Measurements from ENCODE around the gene ATP6V1F.

ATP6V1F gene

DNA sequence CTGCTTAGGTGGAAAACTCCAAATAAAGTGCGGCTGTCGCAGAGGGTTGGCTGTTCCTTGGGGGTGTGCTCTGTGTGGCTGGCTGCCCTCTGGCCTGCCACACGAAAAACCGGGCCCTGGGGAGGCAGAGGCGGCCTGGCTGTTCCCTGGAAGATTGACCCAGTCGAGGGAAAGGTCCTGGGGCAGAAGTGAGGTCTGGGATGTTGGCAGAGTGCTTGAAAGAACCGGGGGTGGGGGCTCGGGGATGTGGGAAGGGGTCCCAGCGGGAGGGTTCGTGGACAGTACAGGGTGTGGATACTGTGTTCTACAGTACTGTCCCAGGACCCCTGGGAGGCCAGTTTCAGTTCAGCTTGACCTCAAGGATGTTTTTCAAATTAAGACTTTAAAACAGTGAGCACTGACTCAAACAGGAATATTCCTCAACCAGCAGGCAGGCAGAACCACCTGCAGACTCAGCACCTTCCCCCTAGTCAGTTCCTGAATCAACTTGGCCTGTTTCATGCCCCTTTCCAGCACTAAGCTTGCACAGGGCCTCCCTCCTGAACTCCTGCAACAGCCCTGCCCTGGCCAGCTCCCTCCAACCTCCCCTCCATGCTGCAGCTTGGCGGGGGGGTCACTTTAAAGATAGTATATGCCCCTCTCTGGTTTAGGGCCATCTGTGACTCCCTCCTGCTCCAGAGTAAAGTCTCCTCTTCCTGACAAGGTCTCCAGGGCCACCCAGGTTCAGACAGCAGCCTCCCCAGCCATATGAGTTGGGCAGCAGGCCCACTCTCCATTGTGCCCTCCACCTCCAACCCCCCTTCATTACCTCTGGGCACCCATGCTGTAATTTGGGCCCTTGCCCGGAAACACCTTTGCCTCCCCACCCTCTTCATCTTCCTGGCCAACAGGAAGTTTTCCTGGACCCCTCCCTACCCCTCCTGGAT, 3.2 kb upstream of the ATP6V1F start:
- peaks cover 0 to 9% (median 4%) of the 10 kb centered on the region in 5 donors for H3K36me3 ChIP-seq (ENCODE audit: control insufficient read depth in 5 of 5, insufficient read depth in 5 of 5, low read length in 5 of 5)
- no peaks in the 10 kb centered on the region for H3K27me3 ChIP-seq (ENCODE audit: control insufficient read depth in 5 of 5, insufficient read depth in 4 of 5, low read length in 5 of 5)
- H3K9me3 ChIP-seq (ENCODE audit: control insufficient read depth in 5 of 5, low read length in 5 of 5) = no peaks in the 10 kb centered on the region
- H3K4me3 ChIP-seq (ENCODE audit: low read depth in 1 of 5, low read length in 5 of 5) = no peak overlapping the region
- H3K9ac ChIP-seq (ENCODE audit: low read length in 5 of 5) = peak overlapping the region in 3 of 5 donors; percentile 23 to 51 (median 43)
- peak overlapping the region; percentile 67 for H3K27ac ChIP-seq (ENCODE audit: low read depth, low read length)
- peaks cover 13 to 51% (median 44%) of the 10 kb centered on the region in 5 donors for H3K4me1 ChIP-seq (ENCODE audit: control insufficient read depth in 5 of 5, insufficient read depth in 5 of 5, low read length in 5 of 5)

DNA sequence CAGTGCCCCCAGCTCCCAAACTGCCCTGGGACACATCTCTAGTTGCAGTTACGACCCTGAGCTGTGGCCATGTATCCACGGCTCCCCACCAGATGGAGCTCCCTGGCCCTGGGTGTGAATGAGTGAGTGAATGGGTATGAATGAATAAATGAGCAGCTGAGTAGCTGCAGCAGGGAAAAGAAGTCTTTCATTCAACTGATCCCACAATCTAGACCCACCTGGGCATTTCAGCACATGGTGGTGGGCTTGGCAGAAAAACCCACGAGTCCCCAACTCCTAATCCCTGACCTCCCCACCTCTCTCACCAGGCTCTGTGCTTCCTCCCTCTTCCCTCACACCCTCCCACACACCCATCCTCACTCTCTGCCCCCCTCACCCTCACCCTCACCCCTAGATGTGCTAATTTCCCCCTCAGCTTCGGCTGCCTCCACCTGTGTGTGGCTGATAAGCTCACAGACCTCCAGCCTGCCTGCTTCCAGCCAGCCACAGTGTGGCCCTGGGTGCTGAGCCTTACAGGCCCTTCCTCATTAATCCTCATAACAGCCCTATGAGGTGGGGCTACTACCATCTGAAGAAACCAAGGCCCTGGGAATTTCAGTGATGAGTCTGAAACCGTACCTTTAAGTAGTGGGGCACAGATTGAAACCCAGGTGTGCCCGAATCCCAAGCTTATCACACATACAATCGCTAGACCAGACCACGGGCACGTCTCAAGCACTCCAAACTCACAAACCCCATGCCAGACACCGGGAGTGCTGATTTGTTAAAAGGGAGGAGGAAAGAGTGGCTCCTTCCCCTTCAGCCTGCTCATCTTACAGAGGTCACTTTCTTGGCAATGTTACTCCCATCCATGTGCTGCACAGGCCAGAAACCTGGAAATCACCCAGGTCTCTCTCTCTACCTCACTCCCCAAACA, 2.2 kb upstream of the ATP6V1F start:
- Histone ChIP-seq H3K4me1 (ENCODE audit: control insufficient read depth in 5 of 5, insufficient read depth in 5 of 5, low read length in 5 of 5) (peaks cover 13 to 51% (median 44%) of the 10 kb centered on the region in 5 donors), H3K27ac (ENCODE audit: low read depth, low read length) (peak overlapping the region; percentile 67), H3K9ac (ENCODE audit: low read length in 5 of 5) (peak overlapping the region in 2 of 5 donors; percentile 40 to 41)

DNA sequence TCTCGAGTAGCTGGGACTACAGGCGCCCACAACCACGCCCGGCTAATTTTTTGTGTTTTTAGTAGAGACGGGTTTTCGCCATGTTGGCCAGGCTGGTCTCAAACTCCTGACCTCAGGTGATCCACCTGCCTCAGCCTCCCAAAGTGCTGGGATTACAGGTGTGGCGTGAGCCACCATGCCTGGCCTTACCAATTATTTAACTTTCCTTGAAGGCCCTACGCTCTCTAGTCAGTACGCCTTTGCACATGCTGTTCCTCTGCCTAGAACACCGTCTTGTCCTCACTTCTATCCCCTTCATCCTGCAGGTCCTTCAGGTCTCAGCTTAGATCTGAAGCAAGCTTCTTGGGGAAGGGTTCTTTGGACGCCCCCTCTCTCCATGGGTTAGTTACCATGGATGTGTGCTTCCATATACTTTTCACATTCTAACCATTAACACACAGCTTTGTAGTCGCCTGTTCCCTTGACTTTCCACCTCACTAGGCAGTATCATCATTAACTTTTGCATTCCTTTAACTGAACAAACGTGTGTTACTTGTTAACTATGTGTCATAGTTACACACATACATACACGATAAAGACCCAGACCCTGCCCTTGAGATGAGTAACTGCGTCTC, 592 bp upstream of the ATP6V1F start:
- H3K4me3 ChIP-seq (ENCODE audit: low read depth in 1 of 5, low read length in 5 of 5) = peak overlapping the region; percentile 59 to 98 (median 96)
- no peak overlapping the region for H3K27ac ChIP-seq (ENCODE audit: low read depth, low read length)
- H3K27me3 ChIP-seq (ENCODE audit: control insufficient read depth in 5 of 5, insufficient read depth in 4 of 5, low read length in 5 of 5) = no peaks in the 10 kb centered on the region
- H3K4me1 ChIP-seq (ENCODE audit: control insufficient read depth in 5 of 5, insufficient read depth in 5 of 5, low read length in 5 of 5) = peaks cover 13 to 51% (median 44%) of the 10 kb centered on the region in 5 donors
- H3K36me3 ChIP-seq (ENCODE audit: control insufficient read depth in 5 of 5, insufficient read depth in 5 of 5, low read length in 5 of 5) = peaks cover 0 to 20% (median 16%) of the 10 kb centered on the region in 5 donors
- H3K9ac ChIP-seq (ENCODE audit: low read length in 5 of 5) = peak overlapping the region in 4 of 5 donors; percentile 24 to 95 (median 50)
- no peaks in the 10 kb centered on the region for H3K9me3 ChIP-seq (ENCODE audit: control insufficient read depth in 5 of 5, low read length in 5 of 5)

More for the DNA sequence above, 2.2 kb upstream of the ATP6V1F start:
- Histone ChIP-seq H3K27me3 (ENCODE audit: control insufficient read depth in 5 of 5, insufficient read depth in 4 of 5, low read length in 5 of 5) (no peaks in the 10 kb centered on the region), H3K36me3 (ENCODE audit: control insufficient read depth in 5 of 5, insufficient read depth in 5 of 5, low read length in 5 of 5) (peaks cover 0 to 9% (median 7%) of the 10 kb centered on the region in 5 donors), H3K9me3 (ENCODE audit: control insufficient read depth in 5 of 5, low read length in 5 of 5) (no peaks in the 10 kb centered on the region), H3K4me3 (ENCODE audit: low read depth in 1 of 5, low read length in 5 of 5) (no peak overlapping the region)

DNA sequence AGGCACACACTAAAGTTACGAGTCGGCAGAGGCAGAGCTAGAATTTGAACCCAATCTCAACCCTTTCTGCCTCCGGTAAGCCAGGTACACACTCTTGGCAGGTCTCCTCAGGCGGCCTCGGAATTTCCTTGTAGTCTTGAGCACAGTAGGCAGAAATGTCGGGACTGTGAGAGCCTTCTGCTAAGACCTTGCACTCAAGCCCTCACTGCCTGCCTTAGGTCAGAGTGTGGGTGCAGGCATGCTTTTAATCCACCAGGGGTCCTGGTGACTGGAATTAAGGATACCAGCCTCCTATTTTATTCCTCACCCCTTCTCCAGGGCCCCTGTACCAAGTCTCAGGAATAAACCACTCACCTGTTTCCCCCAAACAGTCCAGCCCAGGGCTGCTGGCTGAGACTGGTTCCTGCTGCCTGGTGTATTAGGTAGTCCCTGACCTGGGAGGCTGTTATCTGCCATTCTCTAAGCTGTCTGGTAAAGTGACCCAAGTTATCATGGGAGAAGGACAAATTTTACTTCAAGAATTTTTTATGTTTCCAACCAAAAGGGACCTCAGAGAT, 855 bp downstream of the ATP6V1F start:
- Histone ChIP-seq H3K36me3 (ENCODE audit: control insufficient read depth in 5 of 5, insufficient read depth in 5 of 5, low read length in 5 of 5) (peaks cover 0 to 20% (median 16%) of the 10 kb centered on the region in 5 donors), H3K9ac (ENCODE audit: low read length in 5 of 5) (peak overlapping the region; percentile 69 to 95 (median 92)), H3K4me3 (ENCODE audit: low read depth in 1 of 5, low read length in 5 of 5) (peak overlapping the region; percentile 89 to 98 (median 97)), H3K27ac (ENCODE audit: low read depth, low read length) (peak overlapping the region; percentile 78), H3K9me3 (ENCODE audit: control insufficient read depth in 5 of 5, low read length in 5 of 5) (no peaks in the 10 kb centered on the region), H3K4me1 (ENCODE audit: control insufficient read depth in 5 of 5, insufficient read depth in 5 of 5, low read length in 5 of 5) (peaks cover 13 to 51% (median 44%) of the 10 kb centered on the region in 5 donors), H3K27me3 (ENCODE audit: control insufficient read depth in 5 of 5, insufficient read depth in 4 of 5, low read length in 5 of 5) (no peaks in the 10 kb centered on the region)

DNA sequence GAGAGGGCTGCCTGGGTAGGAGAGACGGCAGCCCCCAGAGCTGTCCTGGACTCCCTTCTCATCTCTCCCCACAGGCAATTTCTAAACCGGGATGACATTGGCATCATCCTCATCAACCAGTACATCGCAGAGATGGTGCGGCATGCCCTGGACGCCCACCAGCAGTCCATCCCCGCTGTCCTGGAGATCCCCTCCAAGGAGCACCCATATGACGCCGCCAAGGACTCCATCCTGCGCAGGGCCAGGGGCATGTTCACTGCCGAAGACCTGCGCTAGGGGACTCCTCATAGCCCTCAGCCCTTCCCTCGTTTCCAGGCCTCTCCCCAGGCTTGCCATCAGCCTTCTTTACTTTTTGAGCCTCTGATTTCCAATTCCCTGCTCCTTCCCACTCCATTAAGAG, 2.6 kb downstream of the ATP6V1F start:
- Histone ChIP-seq H3K27me3 (ENCODE audit: control insufficient read depth in 5 of 5, insufficient read depth in 4 of 5, low read length in 5 of 5) (peaks cover 0 to 3% (median 0%) of the 10 kb centered on the region in 5 donors), H3K4me3 (ENCODE audit: low read depth in 1 of 5, low read length in 5 of 5) (no peak overlapping the region), H3K36me3 (ENCODE audit: control insufficient read depth in 5 of 5, insufficient read depth in 5 of 5, low read length in 5 of 5) (peaks cover 0 to 20% (median 16%) of the 10 kb centered on the region in 5 donors), H3K9me3 (ENCODE audit: control insufficient read depth in 5 of 5, low read length in 5 of 5) (no peaks in the 10 kb centered on the region), H3K4me1 (ENCODE audit: control insufficient read depth in 5 of 5, insufficient read depth in 5 of 5, low read length in 5 of 5) (peaks cover 4 to 51% (median 41%) of the 10 kb centered on the region in 5 donors), H3K27ac (ENCODE audit: low read depth, low read length) (no peak overlapping the region), H3K9ac (ENCODE audit: low read length in 5 of 5) (no peak overlapping the region)

DNA sequence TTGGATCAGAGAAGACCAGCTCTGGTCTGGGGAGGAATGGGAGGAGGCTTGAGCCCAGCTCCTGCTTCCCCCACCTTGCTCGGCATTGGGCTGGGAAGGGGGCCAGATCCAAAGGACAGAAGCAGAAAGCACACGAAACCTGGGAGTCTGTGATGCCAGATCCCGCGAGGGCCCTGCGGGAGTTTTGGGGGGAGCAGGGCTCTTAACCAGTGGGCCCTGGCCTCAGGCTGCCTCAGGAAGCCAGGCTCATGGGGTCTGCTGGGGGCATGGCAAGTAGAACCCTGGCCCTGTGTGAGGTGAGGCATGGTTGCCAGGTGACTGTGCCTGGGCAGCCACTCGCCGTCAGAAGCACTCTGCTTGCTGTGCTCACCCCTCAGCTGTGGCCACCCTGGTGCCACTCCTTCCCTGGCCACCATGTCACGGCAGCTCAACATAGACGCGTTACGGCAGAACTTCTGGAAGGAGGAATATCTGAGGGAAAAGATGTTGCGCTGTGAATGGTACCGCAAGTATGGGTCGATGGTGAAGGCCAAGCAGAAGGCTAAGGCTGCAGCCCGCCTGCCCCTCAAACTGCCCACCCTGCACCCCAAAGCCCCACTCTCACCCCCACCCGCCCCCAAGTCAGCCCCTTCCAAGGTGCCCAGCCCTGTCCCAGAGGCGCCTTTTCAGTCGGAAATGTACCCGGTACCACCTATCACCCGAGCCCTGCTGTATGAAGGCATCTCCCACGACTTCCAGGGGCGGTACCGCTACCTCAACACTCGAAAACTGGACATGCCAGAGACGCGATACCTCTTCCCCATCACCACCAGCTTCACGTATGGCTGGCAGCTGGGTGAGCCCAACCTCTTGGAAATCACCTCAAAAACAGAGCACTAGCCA, 3.6 kb downstream of the ATP6V1F start:
- peaks cover 0 to 20% (median 16%) of the 10 kb centered on the region in 5 donors for H3K36me3 ChIP-seq (ENCODE audit: control insufficient read depth in 5 of 5, insufficient read depth in 5 of 5, low read length in 5 of 5)
- peaks cover 2 to 42% (median 36%) of the 10 kb centered on the region in 5 donors for H3K4me1 ChIP-seq (ENCODE audit: control insufficient read depth in 5 of 5, insufficient read depth in 5 of 5, low read length in 5 of 5)
- no peaks in the 10 kb centered on the region for H3K9me3 ChIP-seq (ENCODE audit: control insufficient read depth in 5 of 5, low read length in 5 of 5)
- no peak overlapping the region for H3K9ac ChIP-seq (ENCODE audit: low read length in 5 of 5)
- no peak overlapping the region for H3K27ac ChIP-seq (ENCODE audit: low read depth, low read length)
- no peak overlapping the region for H3K4me3 ChIP-seq (ENCODE audit: low read depth in 1 of 5, low read length in 5 of 5)
- H3K27me3 ChIP-seq (ENCODE audit: control insufficient read depth in 5 of 5, insufficient read depth in 4 of 5, low read length in 5 of 5) = peaks cover 0 to 7% (median 0%) of the 10 kb centered on the region in 5 donors

DNA sequence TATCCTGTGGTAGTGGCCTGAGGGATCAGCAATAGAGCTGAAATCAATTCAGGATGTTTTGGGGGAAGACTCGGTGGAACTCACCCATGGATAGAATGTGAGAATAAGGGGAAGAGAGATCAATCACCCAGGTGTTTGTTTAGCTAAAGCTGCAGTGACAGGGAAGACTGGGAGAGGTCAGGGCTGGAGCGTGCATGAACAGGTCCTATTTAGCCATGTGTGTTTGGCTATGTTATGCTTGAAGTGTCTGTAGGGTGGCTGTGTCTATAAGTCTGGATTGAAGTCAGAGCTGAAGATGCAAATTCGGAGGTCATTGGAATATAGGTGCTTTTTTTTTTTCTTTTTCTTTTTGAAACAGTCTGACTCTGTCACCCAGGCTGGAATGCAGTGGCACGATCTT, 4.6 kb downstream of the ATP6V1F start:
- peaks cover 0 to 7% (median 0%) of the 10 kb centered on the region in 5 donors for H3K27me3 ChIP-seq (ENCODE audit: control insufficient read depth in 5 of 5, insufficient read depth in 4 of 5, low read length in 5 of 5)
- H3K27ac ChIP-seq (ENCODE audit: low read depth, low read length) = no peak overlapping the region
- peaks cover 0 to 20% (median 16%) of the 10 kb centered on the region in 5 donors for H3K36me3 ChIP-seq (ENCODE audit: control insufficient read depth in 5 of 5, insufficient read depth in 5 of 5, low read length in 5 of 5)
- no peak overlapping the region for H3K9ac ChIP-seq (ENCODE audit: low read length in 5 of 5)
- H3K4me3 ChIP-seq (ENCODE audit: low read depth in 1 of 5, low read length in 5 of 5) = no peak overlapping the region
- no peaks in the 10 kb centered on the region for H3K9me3 ChIP-seq (ENCODE audit: control insufficient read depth in 5 of 5, low read length in 5 of 5)
- peaks cover 2 to 39% (median 34%) of the 10 kb centered on the region in 5 donors for H3K4me1 ChIP-seq (ENCODE audit: control insufficient read depth in 5 of 5, insufficient read depth in 5 of 5, low read length in 5 of 5)

DNA sequence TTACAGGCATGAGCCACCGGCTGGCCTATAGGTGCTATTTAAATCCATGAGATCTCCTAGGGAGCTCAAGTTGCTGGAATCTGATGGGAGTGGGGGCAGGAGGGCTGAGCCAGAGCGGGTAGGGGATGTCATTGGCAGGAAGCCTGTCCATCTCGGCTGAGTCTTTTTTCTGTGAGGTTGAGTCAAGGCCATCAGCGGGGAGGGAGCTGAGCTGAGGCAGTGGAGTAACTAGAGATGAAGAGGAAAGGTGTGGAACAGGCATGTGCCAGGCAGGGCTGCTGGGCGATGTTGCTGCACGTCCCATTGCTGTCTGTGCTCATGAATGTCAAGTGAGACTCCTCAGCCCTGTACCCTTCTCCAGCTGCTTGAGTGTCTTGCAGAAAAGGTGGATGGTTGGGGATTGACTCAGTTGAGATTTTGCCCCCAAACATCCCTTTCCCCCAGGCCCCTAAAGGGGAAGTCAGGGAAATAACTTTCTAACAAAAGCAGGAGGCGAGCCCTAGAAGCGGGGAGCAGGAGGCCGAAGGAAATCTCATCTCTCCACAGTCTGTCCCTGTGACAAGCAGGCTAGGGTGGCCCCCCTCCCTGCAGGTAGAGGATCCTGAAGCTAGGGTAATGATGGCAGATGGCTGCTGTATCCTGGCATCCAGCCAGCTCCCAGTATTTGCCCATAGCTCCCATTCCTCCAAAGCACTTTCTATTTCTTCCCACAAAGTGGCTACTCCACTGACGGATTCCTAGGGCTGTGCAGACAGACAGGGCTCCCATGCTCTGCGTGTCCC, 5.4 kb downstream of the ATP6V1F start:
- Histone ChIP-seq H3K4me3 (ENCODE audit: low read depth in 1 of 5, low read length in 5 of 5) (peak overlapping the region in 2 of 5 donors; percentile 60 to 73), H3K9me3 (ENCODE audit: control insufficient read depth in 5 of 5, low read length in 5 of 5) (no peaks in the 10 kb centered on the region), H3K27ac (ENCODE audit: low read depth, low read length) (no peak overlapping the region), H3K36me3 (ENCODE audit: control insufficient read depth in 5 of 5, insufficient read depth in 5 of 5, low read length in 5 of 5) (peaks cover 0 to 20% (median 16%) of the 10 kb centered on the region in 5 donors), H3K27me3 (ENCODE audit: control insufficient read depth in 5 of 5, insufficient read depth in 4 of 5, low read length in 5 of 5) (peaks cover 0 to 7% (median 0%) of the 10 kb centered on the region in 5 donors), H3K4me1 (ENCODE audit: control insufficient read depth in 5 of 5, insufficient read depth in 5 of 5, low read length in 5 of 5) (peaks cover 2 to 33% (median 30%) of the 10 kb centered on the region in 5 donors), H3K9ac (ENCODE audit: low read length in 5 of 5) (no peak overlapping the region)

All from subcutaneous abdominal adipose tissue (tissue), 5 donors.